Breast epithelium (tissue), 4 donors: ENCODE results near the gene PADI1. TPM values are rescaled to one million over a fixed set of nuclear protein-coding genes. Genes with fewer than 3 reads are reported as not detected.

Experiments
- DNase-seq, 2 donors: peaks; one replicate each; pipeline ENCODE4 v3.0.0-alpha.2; 2019; ENCODE audit warnings: low spot score in 2 of 2
- H3K27ac ChIP-seq, 2 donors: fragments of 200-600 bp; sonication (generic) in 1 of 2; one replicate each; pipeline ENCODE4 v1.5.1; 2016 to 2019; ENCODE audit warnings: mild to moderate bottlenecking in 1 of 2
- H3K27me3 ChIP-seq, 2 donors: fragments of 200-600 bp; sonication (generic) in 1 of 2; one replicate each; pipeline versions ENCODE4 v1.5.1 to v1.6.0; 2017 to 2019; ENCODE audit warnings: control low read depth in 1 of 2, mild to moderate bottlenecking in 1 of 2
- H3K36me3 ChIP-seq: fragments of 200-600 bp; one replicate; pipeline ENCODE4 v1.5.1; 2019
- H3K4me1 ChIP-seq, 2 donors: fragments of 200-600 bp; sonication (generic); one replicate each; pipeline ENCODE4 v1.5.1; 2016 to 2019; ENCODE audit warnings: control low read depth in 1 of 2
- H3K4me3 ChIP-seq, 3 donors: fragments of 200-600 bp; sonication (generic); 1 replicate in 2 of 3; 2 replicates in 1 of 3; pipeline ENCODE4 v1.5.1; 2016 to 2019; ENCODE audit warnings: mild to moderate bottlenecking in 3 of 3, moderate library complexity in 2 of 3
- H3K9me3 ChIP-seq, 2 donors: fragments of 200-600 bp; sonication (generic) in 1 of 2; one replicate each; pipeline ENCODE4 v1.5.1; 2016 to 2019; ENCODE audit warnings: control low read depth in 1 of 2
- POLR2A ChIP-seq: fragments of 450-650 bp; IDR thresholded peaks from one replicate; pipeline ENCODE4 v1.6.1; 2016; ENCODE audit warnings: antibody characterized with exemption, mild to moderate bottlenecking, moderate library complexity
- POLR2AphosphoS5 ChIP-seq, 3 donors: sonication (generic); formaldehyde crosslinking; IDR thresholded peaks; one replicate each; pipeline ENCODE4 v1.6.1; 2017; ENCODE audit warnings: antibody characterized with exemption in 3 of 3
- intact Hi-C: fragments of 100-400 bp; cut with DNase I; formaldehyde crosslinking; loops from one replicate; pipeline ENCODE4 v1.15.1; 2023; ENCODE audit warnings: low total_unique reads
- total RNA-seq, 3 donors: library from RNA; depleted of rRNA; stranded (reverse); fragments of >200 nt; gene quantifications; one replicate each; pipeline ENCODE4 v1.1.0, GENCODE V29; 2016
- TF ChIP-seq, protein P1 (sequence below), 3 donors: fragments of 450-650 bp; IDR thresholded peaks; one replicate each; pipeline ENCODE4 v1.5.1; 2016 to 2017; ENCODE audit warnings: antibody characterized with exemption in 3 of 3, mild to moderate bottlenecking in 3 of 3, moderate library complexity in 3 of 3

PADI1 gene
- total RNA-seq, 3 donors from 2014 or later: 0.33 TPM; not detected in 2

DNA sequence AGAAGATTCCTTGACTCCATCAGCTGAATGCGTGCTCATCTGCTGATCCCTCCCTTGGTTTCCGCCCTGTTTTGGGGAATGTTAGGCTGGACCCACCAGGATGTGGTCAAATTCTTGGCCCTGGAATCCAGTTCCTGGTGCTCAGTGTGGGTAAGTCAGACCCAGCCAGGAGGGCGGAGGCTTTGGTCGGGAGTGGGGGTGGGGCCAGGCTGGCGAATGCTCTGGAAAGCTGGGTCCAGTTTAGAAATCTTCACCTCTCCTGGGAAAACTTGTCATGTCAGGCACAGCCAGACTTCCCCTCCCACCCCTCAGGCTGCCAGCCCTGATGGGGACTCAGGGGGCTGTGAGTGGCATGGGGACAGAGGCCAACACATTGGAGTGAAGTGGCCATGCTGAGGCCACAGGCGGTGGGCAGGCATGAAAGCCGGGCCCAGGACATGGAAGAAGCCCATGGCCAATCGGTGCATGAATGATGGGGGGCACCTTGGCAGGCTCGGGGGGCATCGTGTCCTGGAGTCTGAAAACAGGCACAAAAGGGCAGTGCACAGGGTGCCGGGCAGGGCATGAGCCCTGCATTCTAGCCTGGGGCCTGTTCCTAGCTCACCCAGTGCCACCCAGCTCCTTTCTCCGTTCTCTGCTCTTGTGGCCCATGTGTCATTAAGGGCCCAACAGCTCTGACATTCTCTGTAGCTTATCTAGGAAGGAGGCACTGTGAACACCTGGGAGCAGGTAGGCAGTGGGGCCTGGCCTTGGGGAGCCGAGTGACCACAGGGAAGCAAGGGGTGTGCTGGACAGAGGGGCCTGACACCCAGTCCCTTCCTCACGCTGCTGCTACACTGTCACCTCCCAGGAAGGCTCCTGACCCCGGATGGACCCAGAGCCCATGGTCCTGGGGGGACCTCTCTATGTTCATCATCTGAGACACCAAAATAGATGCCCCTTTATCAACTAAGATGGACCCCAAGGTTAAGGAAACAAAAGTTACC is 14.6 kb upstream of the PADI1 start:
- Histone ChIP-seq H3K4me1 (no peaks in the 10 kb centered on the region), H3K4me3 (no peak overlapping the region), H3K36me3 (no peaks in the 10 kb centered on the region), H3K9me3 (no peaks in the 10 kb centered on the region), H3K27me3 (no peaks in the 10 kb centered on the region), H3K27ac (peak overlapping the region; percentile 33 to 81)
- peak in 1 of 2 donors; percentile 72 for DNase-seq
- intact Hi-C loops: no loop called here
- TF ChIP-seq POLR2A (no peak), POLR2AphosphoS5 (IDR thresholded peaks at IDR 0.05) (no peak)
- TF ChIP-seq, protein P1, sequence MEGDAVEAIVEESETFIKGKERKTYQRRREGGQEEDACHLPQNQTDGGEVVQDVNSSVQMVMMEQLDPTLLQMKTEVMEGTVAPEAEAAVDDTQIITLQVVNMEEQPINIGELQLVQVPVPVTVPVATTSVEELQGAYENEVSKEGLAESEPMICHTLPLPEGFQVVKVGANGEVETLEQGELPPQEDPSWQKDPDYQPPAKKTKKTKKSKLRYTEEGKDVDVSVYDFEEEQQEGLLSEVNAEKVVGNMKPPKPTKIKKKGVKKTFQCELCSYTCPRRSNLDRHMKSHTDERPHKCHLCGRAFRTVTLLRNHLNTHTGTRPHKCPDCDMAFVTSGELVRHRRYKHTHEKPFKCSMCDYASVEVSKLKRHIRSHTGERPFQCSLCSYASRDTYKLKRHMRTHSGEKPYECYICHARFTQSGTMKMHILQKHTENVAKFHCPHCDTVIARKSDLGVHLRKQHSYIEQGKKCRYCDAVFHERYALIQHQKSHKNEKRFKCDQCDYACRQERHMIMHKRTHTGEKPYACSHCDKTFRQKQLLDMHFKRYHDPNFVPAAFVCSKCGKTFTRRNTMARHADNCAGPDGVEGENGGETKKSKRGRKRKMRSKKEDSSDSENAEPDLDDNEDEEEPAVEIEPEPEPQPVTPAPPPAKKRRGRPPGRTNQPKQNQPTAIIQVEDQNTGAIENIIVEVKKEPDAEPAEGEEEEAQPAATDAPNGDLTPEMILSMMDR (IDR thresholded peaks at IDR 0.05): no peak

DNA sequence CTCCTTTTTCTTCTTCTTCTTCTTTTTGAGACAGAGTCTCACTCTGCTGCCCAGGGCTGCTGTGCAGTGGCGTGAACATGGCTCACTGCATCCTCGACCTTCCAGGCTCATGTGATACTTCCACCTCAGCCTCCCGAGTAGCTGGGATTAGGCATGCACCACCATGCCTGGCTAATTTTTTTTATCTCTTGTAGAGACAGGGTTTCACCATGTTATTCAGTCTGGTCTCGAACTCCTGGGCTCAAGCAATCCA is 13.0 kb upstream of the PADI1 start:
- intact Hi-C loops: no loop called here
- H3K4me3 ChIP-seq: no peak overlapping the region
- H3K27ac ChIP-seq: no peak overlapping the region
- TF ChIP-seq POLR2A: no peak
- TF ChIP-seq POLR2AphosphoS5 (IDR thresholded peaks at IDR 0.05): no peak
- TF ChIP-seq, protein P1 (IDR thresholded peaks at IDR 0.05): no peak
- H3K36me3 ChIP-seq: no peaks in the 10 kb centered on the region
- no peaks in the 10 kb centered on the region for H3K9me3 ChIP-seq
- H3K4me1 ChIP-seq: no peaks in the 10 kb centered on the region
- no peak for DNase-seq
- no peaks in the 10 kb centered on the region for H3K27me3 ChIP-seq

DNA sequence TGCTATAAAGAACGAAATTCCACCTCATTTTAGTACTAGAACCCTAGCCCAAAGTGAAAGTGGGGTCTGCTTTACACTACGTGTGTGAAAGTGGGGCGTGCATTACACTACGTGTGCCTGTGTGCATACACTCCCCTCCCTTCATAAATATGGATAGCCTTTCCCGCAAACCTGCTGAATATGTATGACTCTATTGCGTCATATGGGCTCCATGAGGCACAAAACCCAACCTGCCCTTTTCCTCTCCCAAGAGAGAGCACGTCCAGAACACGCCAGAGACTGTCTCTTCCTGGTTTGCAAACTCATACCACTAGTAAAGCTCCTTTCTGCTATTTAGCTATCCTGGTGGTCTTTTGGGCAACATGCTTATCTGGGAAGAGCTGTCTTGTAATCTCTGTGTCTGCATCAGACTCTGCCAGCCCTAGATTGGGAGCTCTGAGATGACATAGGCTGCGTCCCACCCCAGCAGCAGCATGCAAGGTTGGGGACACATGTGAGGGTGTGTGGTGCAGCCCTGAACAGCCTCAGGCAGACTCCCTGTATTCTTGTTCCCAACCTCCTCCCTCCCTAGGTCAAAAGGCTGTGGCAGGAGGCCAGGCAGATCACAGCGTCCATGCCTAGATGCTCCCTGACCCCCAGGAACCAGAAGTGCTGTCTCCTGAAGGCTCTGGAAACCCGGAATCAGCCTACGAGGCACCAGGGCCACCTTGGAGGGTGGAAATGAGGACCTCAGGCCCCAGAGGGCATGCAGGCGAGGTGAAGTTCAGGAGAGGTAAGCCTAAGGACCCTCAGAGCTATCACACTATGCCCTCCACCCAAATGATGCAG is 12.3 kb upstream of the PADI1 start:
- intact Hi-C loops: no loop called here
- H3K4me1 ChIP-seq: no peaks in the 10 kb centered on the region
- H3K27ac ChIP-seq: no peak overlapping the region
- no peaks in the 10 kb centered on the region for H3K27me3 ChIP-seq
- no peak for DNase-seq
- no peak for TF ChIP-seq POLR2AphosphoS5 (IDR thresholded peaks at IDR 0.05)
- no peak for TF ChIP-seq POLR2A
- TF ChIP-seq, protein P1 (IDR thresholded peaks at IDR 0.05): no peak
- H3K4me3 ChIP-seq: no peak overlapping the region
- no peaks in the 10 kb centered on the region for H3K36me3 ChIP-seq
- H3K9me3 ChIP-seq: no peaks in the 10 kb centered on the region

DNA sequence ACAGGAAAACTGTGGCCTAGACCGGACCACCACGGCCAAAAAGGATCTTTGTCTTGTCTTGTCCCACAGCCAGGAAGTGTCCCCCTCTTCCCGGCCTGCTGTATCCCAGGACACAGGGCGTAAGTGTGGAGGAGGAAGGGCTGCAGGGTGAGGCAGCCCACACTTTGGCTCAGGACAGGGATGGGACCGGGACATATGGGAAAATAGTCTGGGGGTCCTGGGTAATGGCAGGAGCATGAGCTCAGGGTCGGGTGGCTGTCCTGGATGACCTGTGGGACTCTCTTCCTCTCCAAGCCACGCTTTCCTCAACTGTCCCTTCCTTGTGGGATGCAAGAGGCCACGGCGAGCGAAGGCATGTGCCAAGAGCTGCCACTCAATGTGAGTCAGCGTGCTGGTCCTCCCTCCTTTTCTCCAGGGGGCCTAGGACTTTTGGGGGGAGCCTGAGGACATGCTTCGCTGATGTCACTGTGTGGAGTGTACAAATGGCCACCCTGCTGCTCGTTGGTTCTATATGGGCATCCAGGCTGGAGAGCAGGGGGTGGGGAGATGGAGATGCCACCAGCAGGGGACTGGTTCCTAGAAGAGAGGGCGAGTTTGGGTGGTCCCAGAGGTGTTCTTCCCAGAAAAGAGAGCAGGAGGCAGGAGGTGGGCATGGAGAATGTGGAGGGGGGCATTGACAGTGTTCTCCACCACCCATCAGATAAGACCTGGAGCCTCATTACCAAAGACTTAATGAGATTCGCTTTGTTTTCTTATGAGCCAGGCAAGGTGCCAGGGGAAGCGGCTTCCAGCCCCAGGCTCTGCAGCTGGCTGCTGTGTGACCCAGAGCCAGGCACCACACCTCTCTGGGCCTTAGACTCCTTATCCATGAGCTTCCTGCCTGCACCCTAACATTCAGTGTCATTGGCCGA is 11.5 kb upstream of the PADI1 start:
- intact Hi-C loops: no loop called here
- no peaks in the 10 kb centered on the region for H3K27me3 ChIP-seq
- H3K4me1 ChIP-seq: no peaks in the 10 kb centered on the region
- no peak overlapping the region for H3K4me3 ChIP-seq
- no peak overlapping the region for H3K27ac ChIP-seq
- no peaks in the 10 kb centered on the region for H3K9me3 ChIP-seq
- no peak for TF ChIP-seq POLR2A
- TF ChIP-seq, protein P1 (IDR thresholded peaks at IDR 0.05): no peak
- no peak for TF ChIP-seq POLR2AphosphoS5 (IDR thresholded peaks at IDR 0.05)
- H3K36me3 ChIP-seq: no peaks in the 10 kb centered on the region
- no peak for DNase-seq
